Measurements from ENCODE around the gene CNDP1. TPM values are rescaled to one million over a fixed set of nuclear protein-coding genes. Genes with fewer than 3 reads are reported as not detected.
"Not testable (repeated sequence)": the region's sequence is repeated elsewhere in the genome, so short reads cannot be mapped to it uniquely, and the experiment has no call there.

The CNDP1 gene
- total RNA-seq, 2 donors from 2014 or later: not detected

GRCh38 chr18:74516271-74517235 lies 17.7 kb upstream of the CNDP1 start:
- ATAC-seq: no peak
- intact Hi-C loops (cut with DNase I): no loop called here
- no peak for DNase-seq

GRCh38 chr18:74517236-74517630 lies 17.1 kb upstream of the CNDP1 start:
- DNase-seq (no peak), ATAC-seq (no peak)
- intact Hi-C loops (cut with DNase I): no loop called here

GRCh38 chr18:74518456-74519295 lies 15.6 kb upstream of the CNDP1 start:
- no peak for DNase-seq
- intact Hi-C loops (cut with DNase I): no loop called here
- no peak for ATAC-seq

- no peak for ATAC-seq
- intact Hi-C loops (cut with DNase I): no loop called here
- DNase-seq: no peak
These were observed 14.8 kb upstream of the CNDP1 start for GRCh38 chr18:74519320-74520095.

- no peak for ATAC-seq
- no peak for DNase-seq
- intact Hi-C loops (cut with DNase I): no loop called here
These were observed 14.0 kb upstream of the CNDP1 start for GRCh38 chr18:74520096-74520833.

GRCh38 chr18:74521068-74521725 lies 13.1 kb upstream of the CNDP1 start:
- DNase-seq (no peak), ATAC-seq (no peak)
- intact Hi-C loops (cut with DNase I): no loop called here

GRCh38 chr18:74522635-74523548 lies 11.4 kb upstream of the CNDP1 start:
- ATAC-seq: no peak
- DNase-seq: no peak
- intact Hi-C loops (cut with DNase I): no loop called here

- intact Hi-C loops (cut with DNase I): no loop called here
- DNase-seq (no peak), ATAC-seq (peak; percentile 38 to 50)
These were observed 10.2 kb upstream of the CNDP1 start for GRCh38 chr18:74524097-74524496.

GRCh38 chr18:74524915-74525314 lies 9.4 kb upstream of the CNDP1 start:
- ATAC-seq; DNase-seq; intact Hi-C loops (cut with DNase I): not testable (repeated sequence)

GRCh38 chr18:74525741-74526140 lies 8.6 kb upstream of the CNDP1 start:
- DNase-seq: no peak
- no peak for ATAC-seq
- intact Hi-C loops (cut with DNase I): no loop called here

GRCh38 chr18:74526488-74526887 lies 7.8 kb upstream of the CNDP1 start:
- intact Hi-C loops (cut with DNase I): no loop called here
- no peak for ATAC-seq
- no peak for DNase-seq

- intact Hi-C loops (cut with DNase I): no loop called here
- DNase-seq: no peak
- no peak for ATAC-seq
These were observed 5.8 kb upstream of the CNDP1 start for GRCh38 chr18:74528478-74528877.

GRCh38 chr18:74528913-74529312 lies 5.4 kb upstream of the CNDP1 start:
- intact Hi-C loops (cut with DNase I): no loop called here
- no peak for ATAC-seq
- DNase-seq: no peak

- intact Hi-C loops (cut with DNase I): no loop called here
- DNase-seq (no peak), ATAC-seq (no peak)
These were observed 4.9 kb upstream of the CNDP1 start for GRCh38 chr18:74529378-74529777.

GRCh38 chr18:74529811-74530583 lies 4.3 kb upstream of the CNDP1 start:
- intact Hi-C loops (cut with DNase I): no loop called here
- DNase-seq (no peak), ATAC-seq (no peak)

- intact Hi-C loops (cut with DNase I): no loop called here
- ATAC-seq (no peak), DNase-seq (no peak)
These were observed 3.8 kb upstream of the CNDP1 start for GRCh38 chr18:74530584-74530862.

GRCh38 chr18:74531043-74531442 lies 3.3 kb upstream of the CNDP1 start:
- intact Hi-C loops (cut with DNase I): no loop called here
- DNase-seq (no peak), ATAC-seq (no peak)
